Thoracic aorta (tissue), 2 donors: ENCODE data around the gene CTNNAL1. TPM values are rescaled to one million over a fixed set of nuclear protein-coding genes. Genes with fewer than 3 reads are reported as not detected.

Source experiments
- ATAC-seq: fragments of 150-250 bp; one replicate; pipeline ENCODE4 v1.8.0; 2017; ENCODE audit warnings: low read depth; ENCODE audit not compliant: insufficient number of reproducible peaks, low FRiP score
- DNase-seq: peaks from one replicate; pipeline ENCODE4 v3.0.0-alpha.2; 2020; ENCODE audit warnings: low spot score
- H3K27ac ChIP-seq, 2 donors: fragments of 200-600 bp; sonication (generic); 1 replicate in 1 of 2; 2 replicates in 1 of 2; pipeline ENCODE4 v1.5.1; 2016; ENCODE audit warnings: mild to moderate bottlenecking in 2 of 2, moderate library complexity in 2 of 2
- H3K27me3 ChIP-seq: fragments of 200-600 bp; sonication (generic); replicated peaks from 2 replicates; pipeline ENCODE4 v1.6.0; 2016; ENCODE audit warnings: mild to moderate bottlenecking; ENCODE audit not compliant: insufficient read depth
- H3K36me3 ChIP-seq: fragments of 200-600 bp; sonication (generic); one replicate; pipeline ENCODE4 v1.5.1; 2016
- H3K4me1 ChIP-seq, 2 donors: fragments of 200-600 bp; sonication (generic); 1 replicate in 1 of 2; 2 replicates in 1 of 2; pipeline versions ENCODE4 v1.5.1 to v1.6.0; 2016; ENCODE audit warnings: low read depth in 2 of 2, mild to moderate bottlenecking in 1 of 2; ENCODE audit not compliant: control insufficient read depth in 1 of 2
- H3K4me3 ChIP-seq: fragments of 200-600 bp; sonication (generic); 2 replicates; pipeline ENCODE4 v1.5.1; 2016; ENCODE audit warnings: mild to moderate bottlenecking
- H3K9me3 ChIP-seq: fragments of 200-600 bp; sonication (generic); 2 replicates; pipeline ENCODE4 v1.5.1; 2016
- total RNA-seq, 2 donors: library from RNA; depleted of rRNA; stranded (reverse); fragments of >200 nt; gene quantifications; one replicate each; pipeline versions ENCODE4 v1.1.0 to v1.2.3, GENCODE V29; 2016
- TF ChIP-seq, protein P1 (sequence below): fragments of 200-600 bp; sonication (generic); IDR thresholded peaks from one replicate; pipeline ENCODE4 v1.5.1; 2019; ENCODE audit warnings: antibody characterized with exemption

CTNNAL1 gene
- total RNA-seq, 2 donors from 2014 or later: 41.8 to 45.0 TPM

GRCh38 chr9:109019420-109019819 lies 6.1 kb upstream of the CTNNAL1 start:
- TF ChIP-seq, protein P1, sequence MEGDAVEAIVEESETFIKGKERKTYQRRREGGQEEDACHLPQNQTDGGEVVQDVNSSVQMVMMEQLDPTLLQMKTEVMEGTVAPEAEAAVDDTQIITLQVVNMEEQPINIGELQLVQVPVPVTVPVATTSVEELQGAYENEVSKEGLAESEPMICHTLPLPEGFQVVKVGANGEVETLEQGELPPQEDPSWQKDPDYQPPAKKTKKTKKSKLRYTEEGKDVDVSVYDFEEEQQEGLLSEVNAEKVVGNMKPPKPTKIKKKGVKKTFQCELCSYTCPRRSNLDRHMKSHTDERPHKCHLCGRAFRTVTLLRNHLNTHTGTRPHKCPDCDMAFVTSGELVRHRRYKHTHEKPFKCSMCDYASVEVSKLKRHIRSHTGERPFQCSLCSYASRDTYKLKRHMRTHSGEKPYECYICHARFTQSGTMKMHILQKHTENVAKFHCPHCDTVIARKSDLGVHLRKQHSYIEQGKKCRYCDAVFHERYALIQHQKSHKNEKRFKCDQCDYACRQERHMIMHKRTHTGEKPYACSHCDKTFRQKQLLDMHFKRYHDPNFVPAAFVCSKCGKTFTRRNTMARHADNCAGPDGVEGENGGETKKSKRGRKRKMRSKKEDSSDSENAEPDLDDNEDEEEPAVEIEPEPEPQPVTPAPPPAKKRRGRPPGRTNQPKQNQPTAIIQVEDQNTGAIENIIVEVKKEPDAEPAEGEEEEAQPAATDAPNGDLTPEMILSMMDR: no peak
- H3K36me3 ChIP-seq: peaks cover 7% of the 10 kb centered on the region
- H3K27ac ChIP-seq: no peak overlapping the region
- ATAC-seq (no peak), DNase-seq (no peak)
- H3K27me3 ChIP-seq: no peaks in the 10 kb centered on the region
- H3K4me1 ChIP-seq: peaks cover 5% of the 10 kb centered on the region in 2 donors
- H3K4me3 ChIP-seq: no peak overlapping the region
- H3K9me3 ChIP-seq: no peaks in the 10 kb centered on the region

DNA sequence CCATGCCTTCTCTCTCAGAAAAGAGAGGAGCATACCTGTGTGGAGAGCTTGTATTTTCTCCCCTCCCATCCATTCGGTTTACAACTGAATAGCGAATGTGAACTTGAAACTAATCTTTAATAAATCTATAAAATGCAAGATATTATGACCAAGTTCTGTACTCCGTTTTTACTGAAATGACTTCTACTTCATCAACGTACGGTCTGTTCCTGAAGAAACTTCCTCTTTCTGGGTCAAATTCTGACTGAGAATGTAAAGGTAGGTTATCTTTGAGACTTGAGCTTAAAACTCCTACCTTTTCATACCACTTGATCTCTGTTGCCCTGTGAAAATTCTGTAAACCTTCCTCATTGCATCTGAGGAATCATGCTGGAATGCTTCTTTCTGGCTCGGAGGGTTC lies 4.2 kb upstream of the CTNNAL1 start:
- ATAC-seq (no peak), DNase-seq (no peak)
- Histone ChIP-seq H3K9me3 (no peaks in the 10 kb centered on the region), H3K27me3 (no peaks in the 10 kb centered on the region), H3K36me3 (peaks cover 7% of the 10 kb centered on the region), H3K27ac (no peak overlapping the region), H3K4me1 (peaks cover 8 to 9% of the 10 kb centered on the region in 2 donors), H3K4me3 (no peak overlapping the region)
- TF ChIP-seq, protein P1: no peak

- TF ChIP-seq, protein P1: no peak
- H3K9me3 ChIP-seq: no peaks in the 10 kb centered on the region
- H3K27ac ChIP-seq: no peak overlapping the region
- ATAC-seq (no peak), DNase-seq (no peak)
- peaks cover 7% of the 10 kb centered on the region for H3K36me3 ChIP-seq
- H3K4me1 ChIP-seq: peaks cover 8 to 10% of the 10 kb centered on the region in 2 donors
- no peaks in the 10 kb centered on the region for H3K27me3 ChIP-seq
- no peak overlapping the region for H3K4me3 ChIP-seq
These were observed 3.8 kb upstream of the CTNNAL1 start for GRCh38 chr9:109017061-109017460.

DNA sequence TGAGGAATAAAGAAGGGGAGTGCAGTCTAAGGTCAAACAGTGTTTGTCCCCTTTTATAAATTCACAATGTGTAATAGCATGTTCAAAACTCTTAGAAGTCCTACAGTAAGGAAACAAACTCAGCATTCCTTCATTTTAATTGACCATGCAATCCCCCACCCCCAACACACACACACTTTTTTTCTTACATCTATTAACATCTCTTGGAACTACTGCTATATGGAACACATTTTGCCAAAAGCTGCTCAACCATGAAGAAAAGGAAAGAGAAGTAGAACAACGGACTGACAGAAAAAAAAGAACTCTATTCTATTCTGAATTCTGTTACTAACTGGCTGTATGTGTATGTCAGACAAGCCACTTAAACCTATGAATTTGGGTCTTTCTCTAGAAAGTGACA lies 2.8 kb upstream of the CTNNAL1 start:
- Histone ChIP-seq H3K27ac (no peak overlapping the region), H3K36me3 (peaks cover 7% of the 10 kb centered on the region), H3K4me3 (no peak overlapping the region), H3K9me3 (no peaks in the 10 kb centered on the region), H3K4me1 (peaks cover 12 to 19% of the 10 kb centered on the region in 2 donors), H3K27me3 (no peaks in the 10 kb centered on the region)
- TF ChIP-seq, protein P1: no peak
- ATAC-seq (no peak), DNase-seq (no peak)

DNA sequence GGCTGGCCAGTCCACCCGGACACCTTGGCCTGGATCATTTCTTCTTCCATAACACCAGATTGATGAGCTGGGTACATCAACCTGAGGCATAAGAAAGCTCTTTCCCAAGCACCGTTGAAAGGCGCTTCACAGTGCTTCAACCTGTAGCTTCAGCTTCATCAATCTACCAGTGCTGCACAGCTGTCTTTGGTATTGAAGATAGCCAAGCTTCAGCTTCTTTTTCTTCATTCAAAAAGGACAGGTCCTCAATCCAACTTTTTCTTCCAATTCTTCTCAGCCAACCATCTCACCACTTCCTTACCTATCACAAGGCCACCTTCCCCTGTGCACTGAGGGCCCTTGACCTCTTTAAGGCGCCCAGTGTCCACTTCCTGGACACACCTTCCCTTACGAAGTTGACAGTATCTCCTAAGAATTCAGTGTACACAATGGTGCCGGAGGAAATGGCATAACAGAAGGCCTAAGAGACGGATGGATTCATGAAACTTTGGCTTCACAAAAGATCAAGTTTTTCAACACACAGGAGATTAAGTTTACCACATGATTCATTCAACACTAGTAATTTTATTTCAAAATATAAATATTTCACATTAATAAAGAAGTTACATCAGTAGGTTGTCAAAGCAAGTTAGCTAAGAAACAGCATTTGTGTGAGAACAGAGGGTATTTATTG lies 1.4 kb upstream of the CTNNAL1 start:
- Histone ChIP-seq H3K27ac (peak overlapping the region; percentile 72 to 98), H3K36me3 (peaks cover 7% of the 10 kb centered on the region), H3K4me1 (peaks cover 12 to 31% of the 10 kb centered on the region in 2 donors), H3K27me3 (no peaks in the 10 kb centered on the region), H3K4me3 (peak overlapping the region; percentile 94), H3K9me3 (no peaks in the 10 kb centered on the region)
- ATAC-seq: no peak
- DNase-seq: no peak
- TF ChIP-seq, protein P1: no peak
